ENCODE data around the gene H1-8. TPM values are rescaled to one million over a fixed set of nuclear protein-coding genes. Genes with fewer than 3 reads are reported as not detected.
A peak's percentile ranks its signal among the peaks of the same experiment; 100 is the strongest.

The H1-8 gene
- total RNA-seq, 1 experiment from 2014 or later = not detected

GRCh38 chr3:129527262-129527661 lies 15.7 kb upstream of the H1-8 start:
- Histone ChIP-seq H4K8ac (replicated peaks; ENCODE audit: insufficient read length, low read depth, low read length) (no peak overlapping the region), H4K91ac (ENCODE audit: insufficient read length, low read depth, low read length) (no peak overlapping the region), H2BK20ac (ENCODE audit: low read depth, low read length, poor library complexity, severe bottlenecking) (no peak overlapping the region), H3K27ac (ENCODE audit: insufficient read length, low read depth, low read length) (no peak overlapping the region), H3T11ph (ENCODE audit: low read length) (no peak overlapping the region), H4K5ac (ENCODE audit: insufficient read length, low read depth, low read length) (no peak overlapping the region), H2BK15ac (ENCODE audit: low read depth, low read length) (no peak overlapping the region), H3K18ac (ENCODE audit: insufficient read length, low read depth, low read length) (no peak overlapping the region), H3K23me2 (ENCODE audit: insufficient read length, low read depth, low read length, poor library complexity, severe bottlenecking) (no peaks in the 10 kb centered on the region), H3K79me2 (ENCODE audit: insufficient read depth, low read length) (no peaks in the 10 kb centered on the region), H2BK12ac (ENCODE audit: insufficient read length, low read depth, low read length) (no peak overlapping the region), H3K27me3 (ENCODE audit: insufficient read depth, low read length) (no peaks in the 10 kb centered on the region), H3K23ac (ENCODE audit: insufficient read length, low read depth, low read length) (no peak overlapping the region), H3K9ac (ENCODE audit: extremely low read depth, insufficient read length, low read length) (no peak overlapping the region), H3K4me2 (ENCODE audit: insufficient read depth, insufficient read length, low read length) (no peak overlapping the region), H2AK5ac (ENCODE audit: insufficient read length, low read length) (no peak overlapping the region), H2BK120ac (ENCODE audit: low read depth, low read length, poor library complexity, severe bottlenecking) (no peak overlapping the region), H3K79me1 (ENCODE audit: insufficient read depth, low read depth, low read length, poor library complexity, severe bottlenecking) (no peaks in the 10 kb centered on the region), H2AFZ (ENCODE audit: low read length) (no peak overlapping the region), H3K14ac (ENCODE audit: insufficient read depth, low read length) (no peak overlapping the region), H3K4ac (ENCODE audit: low read depth, low read length) (no peak overlapping the region), H3K9me3 (ENCODE audit: control insufficient read depth, low read depth, low read length) (no peaks in the 10 kb centered on the region), H3K4me1 (ENCODE audit: insufficient read depth, low read length) (peaks cover 13% of the 10 kb centered on the region; the same call in 1 of the 2 replicates), H3K56ac (ENCODE audit: insufficient read length, low read depth, low read length) (no peak overlapping the region), H4K20me1 (ENCODE audit: control insufficient read depth, insufficient read depth, insufficient read length) (no peaks in the 10 kb centered on the region), H2BK5ac (ENCODE audit: insufficient read length, low read length) (no peak overlapping the region)
- no CpG with 5 or more reads among the region's 11 CpGs for WGBS (ENCODE audit: extremely low coverage, insufficient read length, low lambda C conversion rate)
- DNase-seq = no peak
- no peak overlapping the region for H3K4me3 Mint-ChIP-seq
- no peaks in the 10 kb centered on the region for H3K9me3 Mint-ChIP-seq
- TF ChIP-seq, protein P1, sequence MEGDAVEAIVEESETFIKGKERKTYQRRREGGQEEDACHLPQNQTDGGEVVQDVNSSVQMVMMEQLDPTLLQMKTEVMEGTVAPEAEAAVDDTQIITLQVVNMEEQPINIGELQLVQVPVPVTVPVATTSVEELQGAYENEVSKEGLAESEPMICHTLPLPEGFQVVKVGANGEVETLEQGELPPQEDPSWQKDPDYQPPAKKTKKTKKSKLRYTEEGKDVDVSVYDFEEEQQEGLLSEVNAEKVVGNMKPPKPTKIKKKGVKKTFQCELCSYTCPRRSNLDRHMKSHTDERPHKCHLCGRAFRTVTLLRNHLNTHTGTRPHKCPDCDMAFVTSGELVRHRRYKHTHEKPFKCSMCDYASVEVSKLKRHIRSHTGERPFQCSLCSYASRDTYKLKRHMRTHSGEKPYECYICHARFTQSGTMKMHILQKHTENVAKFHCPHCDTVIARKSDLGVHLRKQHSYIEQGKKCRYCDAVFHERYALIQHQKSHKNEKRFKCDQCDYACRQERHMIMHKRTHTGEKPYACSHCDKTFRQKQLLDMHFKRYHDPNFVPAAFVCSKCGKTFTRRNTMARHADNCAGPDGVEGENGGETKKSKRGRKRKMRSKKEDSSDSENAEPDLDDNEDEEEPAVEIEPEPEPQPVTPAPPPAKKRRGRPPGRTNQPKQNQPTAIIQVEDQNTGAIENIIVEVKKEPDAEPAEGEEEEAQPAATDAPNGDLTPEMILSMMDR (conservative IDR thresholded peaks at IDR 0.05) = no peak
- peaks cover 30 to 37% of the 10 kb centered on the region in 2 experiments for H3K4me1 Mint-ChIP-seq
- no peaks in the 10 kb centered on the region; a peak in 1 of 7 replicates for H3K36me3 Mint-ChIP-seq (ENCODE audit: insufficient read depth in 1 of 3, low read depth in 3 of 3)
- peaks cover 8% of the 10 kb centered on the region for H3K27me3 Mint-ChIP-seq (ENCODE audit: low read depth)
- peak overlapping the region in 1 of 3 experiments; percentile 74; a peak in 1 of 7 replicates for H3K27ac Mint-ChIP-seq

Measured in H9 (cell line).